HCT116 (cell line): ENCODE measurements around the gene ARHGAP42. TPM values are rescaled to one million over a fixed set of nuclear protein-coding genes. Genes with fewer than 3 reads are reported as not detected.

Experiments used
- ATAC-seq: fragments of 200-7000 bp; cut with Tn5 transposase; 2 replicates; pipeline ENCODE4 v1.9.1; 2020; ENCODE audit warnings: mild to moderate bottlenecking, moderate library complexity
- BruUV-seq: library from RNA; stranded (reverse); fragments of 400-500 nt; replicated peaks from 2 replicates; lab custom pipeline; 2021; lab: Mats Ljungman, UMichigan
- CTCF ChIA-PET: fragments of 300-600 bp; sonication (Branson Sonifier 250); formaldehyde crosslinking; loops from one replicate; lab custom pipeline; 2021; ENCODE audit warnings: antibody characterized with exemption; lab: Charles Lee
- POLR2A ChIA-PET: fragments of 300-600, 350-600 bp; sonication (Branson Sonifier 250); formaldehyde crosslinking; loops from one replicate; lab custom pipeline; 2021; ENCODE audit warnings: antibody characterized with exemption; lab: Charles Lee
- RAD21 ChIA-PET, 2 experiments: fragments of 300-600 bp; sonication (Branson Sonifier 250); formaldehyde crosslinking; loops; one replicate each; lab custom pipeline; 2023; ENCODE audit warnings: low total read pairs in 2 of 2; ENCODE audit not compliant: uncharacterized antibody in 2 of 2, unreplicated experiment in 2 of 2, low non-redundant PET in 1 of 2; lab: Charles Lee
- DNase-seq: peaks from one replicate; pipeline ENCODE4 v3.0.0-alpha.2; 2010; ENCODE audit warnings: low read depth, low spot score
- H2AFZ ChIP-seq: fragments of 200-600 bp; shearing (Covaris generic), sonication (generic); 2 replicates; pipeline ENCODE4 v1.6.1; 2017; ENCODE audit warnings: low read depth, mixed run types, mixed read lengths, antibody characterized with exemption, low read length; ENCODE audit not compliant: poor library complexity, severe bottlenecking
- H3K27ac ChIP-seq: 2 replicates; pipeline ENCODE4 v1.5.1; 2012; ENCODE audit warnings: low read depth, low read length
- H3K27me3 ChIP-seq: fragments of 200-600 bp; sonication (generic); 2 replicates; pipeline ENCODE4 v1.6.1; 2016; ENCODE audit warnings: mixed run types, low read length, mixed read lengths; ENCODE audit not compliant: insufficient read depth
- H3K36me3 ChIP-seq, 2 experiments: fragments of 200-500 bp in 1 of 2; fragments of 200-600 bp in 1 of 2; sonication (Bioruptor generic) in 1 of 2; sonication (generic) in 1 of 2; 2 replicates each; pipeline versions ENCODE4 v1.5.1 to v1.6.1; 2014 to 2016; ENCODE audit warnings: low read length in 2 of 2, inconsistent platforms in 1 of 2, mixed read lengths in 1 of 2, mixed run types in 1 of 2; ENCODE audit not compliant: insufficient read depth in 2 of 2, control insufficient read depth in 1 of 2
- H3K4me1 ChIP-seq, 2 experiments: fragments of 200-600 bp in 1 of 2; sonication (generic) in 1 of 2; 2 replicates each; pipeline versions ENCODE4 v1.5.1 to v1.6.1; 2012 to 2017; ENCODE audit warnings: low read length in 2 of 2, inconsistent platforms in 1 of 2, mild to moderate bottlenecking in 1 of 2, mixed read lengths in 1 of 2, mixed run types in 1 of 2, moderate library complexity in 1 of 2; ENCODE audit not compliant: insufficient read depth in 2 of 2, control insufficient read depth in 1 of 2
- H3K4me2 ChIP-seq: fragments of 200-600 bp; sonication (generic); 2 replicates; pipeline ENCODE4 v1.6.1; 2017; ENCODE audit warnings: mixed run types, low read length, mixed read lengths
- H3K4me3 ChIP-seq, 2 experiments: fragments of 200-600 bp in 1 of 2; sonication (generic) in 1 of 2; replicated peaks in 1 of 2; 2 replicates each; pipeline ENCODE4 v1.5.1; 2011 to 2016; ENCODE audit warnings: low read length in 2 of 2, control low read depth in 1 of 2, low read depth in 1 of 2, mild to moderate bottlenecking in 1 of 2, mixed read lengths in 1 of 2, mixed run types in 1 of 2
- H3K79me2 ChIP-seq: fragments of 200-600 bp; sonication (generic); 2 replicates; pipeline ENCODE4 v1.6.1; 2017; ENCODE audit warnings: mild to moderate bottlenecking, mixed run types, low read length, moderate library complexity, mixed read lengths; ENCODE audit not compliant: insufficient read depth
- H3K9ac ChIP-seq: fragments of 200-600 bp; sonication (generic); 2 replicates; pipeline ENCODE4 v1.6.1; 2016; ENCODE audit warnings: low read length, mixed read lengths
- H3K9me2 ChIP-seq: fragments of 200-600 bp; sonication (generic), shearing (Covaris generic); 2 replicates; pipeline ENCODE4 v1.6.1; 2017; ENCODE audit warnings: mixed run types, mild to moderate bottlenecking, moderate library complexity; ENCODE audit not compliant: insufficient read depth
- H3K9me3 ChIP-seq, 2 experiments: fragments of 200-500 bp in 1 of 2; fragments of 200-600 bp in 1 of 2; sonication (Bioruptor generic) in 1 of 2; sonication (generic) in 1 of 2; 2 replicates each; pipeline ENCODE4 v1.6.1; 2014 to 2017; ENCODE audit warnings: low read length in 2 of 2, mixed read lengths in 2 of 2, inconsistent platforms in 1 of 2, low read depth in 1 of 2, mild to moderate bottlenecking in 1 of 2, mixed run types in 1 of 2, moderate library complexity in 1 of 2; ENCODE audit not compliant: control insufficient read depth in 1 of 2, insufficient read depth in 1 of 2
- H4K20me1 ChIP-seq: fragments of 200-600 bp; sonication (generic), shearing (Covaris generic); 2 replicates; pipeline ENCODE4 v1.6.1; 2017; ENCODE audit warnings: mixed run types, mild to moderate bottlenecking, moderate library complexity; ENCODE audit not compliant: insufficient read depth
- CEBPB ChIP-seq: IDR thresholded peaks from 2 replicates; pipeline ENCODE4 v1.6.1; 2012; ENCODE audit warnings: low read depth
- CTCF ChIP-seq, 3 experiments: fragments of 200-600 bp in 1 of 3; sonication (generic) in 1 of 3; IDR thresholded peaks in 2 of 3; conservative IDR thresholded peaks in 1 of 3; 2 replicates each; pipeline ENCODE4 v1.5.1; 2012 to 2017; ENCODE audit warnings: low read depth in 2 of 3, low read length in 2 of 3, antibody characterized with exemption in 1 of 3, borderline replicate concordance in 1 of 3, control low read depth in 1 of 3, mild to moderate bottlenecking in 1 of 3, mixed read lengths in 1 of 3, mixed run types in 1 of 3, moderate library complexity in 1 of 3; ENCODE audit not compliant: insufficient read depth in 1 of 3
- EZH2 ChIP-seq: fragments of 200-600 bp; sonication (generic); IDR thresholded peaks from 2 replicates; pipeline ENCODE4 v1.6.1; 2017; ENCODE audit warnings: antibody characterized with exemption, mixed run types
- FOSL1 ChIP-seq: IDR thresholded peaks from 2 replicates; pipeline ENCODE4 v1.6.1; 2012; ENCODE audit warnings: low read depth
- MAX ChIP-seq: IDR thresholded peaks from 2 replicates; pipeline ENCODE4 v1.6.1; 2012
- POLR2A ChIP-seq: IDR thresholded peaks from 2 replicates; pipeline ENCODE4 v1.7.0; 2011; ENCODE audit warnings: borderline replicate concordance; ENCODE audit not compliant: insufficient read depth, insufficient read length; ENCODE audit errors: extremely low read depth
- RAD21 ChIP-seq: IDR thresholded peaks from 2 replicates; pipeline ENCODE4 v1.6.1; 2012; ENCODE audit warnings: low read depth, mild to moderate bottlenecking
- SP1 ChIP-seq: IDR thresholded peaks from 2 replicates; pipeline ENCODE4 v1.6.1; 2012; ENCODE audit warnings: low read depth
- TCF7L2 ChIP-seq: IDR thresholded peaks from 2 replicates; pipeline ENCODE4 v1.7.0; 2011; ENCODE audit warnings: borderline replicate concordance, inconsistent platforms; ENCODE audit not compliant: insufficient read depth, insufficient read length; ENCODE audit errors: extremely low read depth
- YY1 ChIP-seq: IDR thresholded peaks from 2 replicates; pipeline ENCODE4 v1.6.1; 2011; ENCODE audit warnings: low read length, low read depth, moderate library complexity, mild to moderate bottlenecking; ENCODE audit not compliant: insufficient replicate concordance; ENCODE audit errors: extremely low read depth
- intact Hi-C: fragments of 100-400 bp; cut with micrococcal nuclease; formaldehyde crosslinking; loops from 2 replicates; pipeline ENCODE4 v1.10.0; 2022
- total RNA-seq: library from RNA; stranded (reverse); gene quantifications from one replicate; pipeline ENCODE4 v1.2.1, GENCODE V29; 2021; ENCODE audit not compliant: unreplicated experiment

Gene ARHGAP42
- total RNA-seq, 1 experiment from 2014 or later = 12.3 TPM

GRCh38 chr11:100918551-100919500 lies 231.7 kb downstream of the ARHGAP42 start:
- no TSS peak for BruUV-seq
- ATAC-seq (no peak), DNase-seq (no peak)
- Histone ChIP-seq H3K27me3 (no peaks in the 10 kb centered on the region), H3K4me1 (no peaks in the 10 kb centered on the region), H3K9me2 (no peaks in the 10 kb centered on the region), H4K20me1 (no peaks in the 10 kb centered on the region), H3K36me3 (no peaks in the 10 kb centered on the region), H3K27ac (no peak overlapping the region), H2AFZ (no peak overlapping the region), H3K79me2 (no peaks in the 10 kb centered on the region), H3K9ac (no peak overlapping the region), H3K4me3 (no peak overlapping the region), H3K4me2 (no peak overlapping the region), H3K9me3 (no peaks in the 10 kb centered on the region)
- CTCF ChIA-PET = no interaction called here
- RAD21 ChIA-PET = no interaction called here
- intact Hi-C loops = no loop called here
- POLR2A ChIA-PET = no interaction called here
- no peak for TF ChIP-seq MAX
- no peak for TF ChIP-seq RAD21
- TF ChIP-seq FOSL1 = no peak
- TF ChIP-seq POLR2A = no peak
- no peak for TF ChIP-seq TCF7L2
- TF ChIP-seq SP1 = no peak
- TF ChIP-seq CTCF (IDR thresholded peaks at IDR 0.05 in 2 of 3, conservative IDR thresholded peaks at IDR 0.05 in 1 of 3; ENCODE audit: borderline replicate concordance in 1 of 3, insufficient read depth in 1 of 3, low read depth in 2 of 3, low read length in 2 of 3) = no peak
- TF ChIP-seq YY1 = no peak
- TF ChIP-seq EZH2 = no peak
- TF ChIP-seq CEBPB = no peak
